ENCODE measurements around the gene CENPX.

DNA sequence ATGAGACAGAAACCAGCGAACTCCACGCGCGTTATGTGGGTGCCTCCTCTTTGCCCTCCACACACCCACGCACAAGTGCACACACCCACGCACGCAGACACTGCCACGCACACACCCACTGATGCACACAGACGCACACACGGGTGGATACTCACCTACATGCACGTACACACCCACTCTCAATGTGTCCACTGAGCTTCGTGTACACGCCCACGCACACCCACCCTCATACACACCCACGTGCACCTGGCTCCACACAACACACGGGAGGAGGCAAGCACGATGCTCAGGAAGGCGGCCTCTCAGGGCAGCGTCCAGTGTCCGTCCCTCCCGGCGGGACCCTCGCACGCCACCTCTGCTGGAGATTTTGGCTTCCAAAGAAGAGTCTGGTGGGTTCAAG lies 24.7 kb upstream of the CENPX start:
- no peak for TF ChIP-seq POLR2A (IDR thresholded peaks at IDR 0.05)
- TF ChIP-seq, protein P1, sequence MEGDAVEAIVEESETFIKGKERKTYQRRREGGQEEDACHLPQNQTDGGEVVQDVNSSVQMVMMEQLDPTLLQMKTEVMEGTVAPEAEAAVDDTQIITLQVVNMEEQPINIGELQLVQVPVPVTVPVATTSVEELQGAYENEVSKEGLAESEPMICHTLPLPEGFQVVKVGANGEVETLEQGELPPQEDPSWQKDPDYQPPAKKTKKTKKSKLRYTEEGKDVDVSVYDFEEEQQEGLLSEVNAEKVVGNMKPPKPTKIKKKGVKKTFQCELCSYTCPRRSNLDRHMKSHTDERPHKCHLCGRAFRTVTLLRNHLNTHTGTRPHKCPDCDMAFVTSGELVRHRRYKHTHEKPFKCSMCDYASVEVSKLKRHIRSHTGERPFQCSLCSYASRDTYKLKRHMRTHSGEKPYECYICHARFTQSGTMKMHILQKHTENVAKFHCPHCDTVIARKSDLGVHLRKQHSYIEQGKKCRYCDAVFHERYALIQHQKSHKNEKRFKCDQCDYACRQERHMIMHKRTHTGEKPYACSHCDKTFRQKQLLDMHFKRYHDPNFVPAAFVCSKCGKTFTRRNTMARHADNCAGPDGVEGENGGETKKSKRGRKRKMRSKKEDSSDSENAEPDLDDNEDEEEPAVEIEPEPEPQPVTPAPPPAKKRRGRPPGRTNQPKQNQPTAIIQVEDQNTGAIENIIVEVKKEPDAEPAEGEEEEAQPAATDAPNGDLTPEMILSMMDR (IDR thresholded peaks at IDR 0.05 in 8 of 11, conservative IDR thresholded peaks at IDR 0.05 in 3 of 11): no peak
